HepG2 (cell line): Measurements from ENCODE around the gene KRT16. TPM values are rescaled to one million over a fixed set of nuclear protein-coding genes. Genes with fewer than 3 reads are reported as not detected.

Source experiments
- ATAC-seq: fragments of 200-7000 bp; cut with Tn5 transposase; 3 replicates; pipeline ENCODE4 v1.9.1; 2020; ENCODE audit warnings: mild to moderate bottlenecking, moderate library complexity
- BruUV-seq: library from RNA; stranded (reverse); fragments of 400-500 nt; replicated peaks from 2 replicates; lab custom pipeline; 2021; lab: Mats Ljungman, UMichigan
- CTCF ChIA-PET: fragments of 300-600 bp; formaldehyde crosslinking; extraction: SDS; loops from one replicate; lab custom pipeline; 2021; ENCODE audit warnings: low total read pairs, inconsistent platforms, low intra/inter-chr PET ratio; lab: Yijun Ruan, JAX
- POLR2A ChIA-PET: fragments of 350-600 bp; sonication (Branson Sonifier 250); formaldehyde crosslinking; loops from one replicate; lab custom pipeline; 2020; ENCODE audit warnings: antibody characterized with exemption, inconsistent platforms; lab: Yijun Ruan, JAX
- DNase-seq: peaks from one replicate; pipeline ENCODE4 v3.0.0-alpha.2; 2015; ENCODE audit warnings: low spot score
- FAIRE-seq: peaks from 3 replicates; lab custom pipeline; 2011; peaks lifted over from hg19 to GRCh38; lab: Jason Lieb, UNC
- H2AFZ ChIP-seq: one replicate; pipeline ENCODE4 v1.6.1; 2011; ENCODE audit warnings: low read length, inconsistent platforms
- H3K27ac ChIP-seq: fragments of 300-600 bp; 3 replicates; pipeline ENCODE4 v1.8.0; 2011; ENCODE audit warnings: mixed run types, mild to moderate bottlenecking, mixed read lengths, low read length, inconsistent platforms; ENCODE audit not compliant: insufficient read depth; ENCODE audit errors: extremely low read length
- H3K27me3 ChIP-seq, 2 experiments: fragments of 200-600 bp in 1 of 2; 2 replicates in 1 of 2; 3 replicates in 1 of 2; pipeline versions ENCODE4 v1.6.0 to v1.8.0; 2011; ENCODE audit warnings: low read length in 2 of 2, mild to moderate bottlenecking in 2 of 2, moderate library complexity in 2 of 2, inconsistent platforms in 1 of 2; ENCODE audit not compliant: insufficient read depth in 2 of 2, control insufficient read depth in 1 of 2
- H3K36me3 ChIP-seq, 2 experiments: fragments of 200-600 bp in 1 of 2; replicated peaks in 1 of 2; 2 replicates in 1 of 2; 3 replicates in 1 of 2; pipeline versions ENCODE4 v1.5.1 to v1.8.0; 2011; ENCODE audit warnings: low read length in 2 of 2, inconsistent platforms in 1 of 2; ENCODE audit not compliant: insufficient read depth in 2 of 2, control insufficient read depth in 1 of 2
- H3K4me1 ChIP-seq: 2 replicates; pipeline ENCODE4 v1.5.1; 2012; ENCODE audit warnings: low read length, inconsistent platforms; ENCODE audit not compliant: insufficient read depth
- H3K4me2 ChIP-seq: 2 replicates; pipeline ENCODE4 v1.6.0; 2011; ENCODE audit warnings: low read depth, low read length, inconsistent platforms
- H3K4me3 ChIP-seq, 3 experiments: fragments of 200-600 bp in 1 of 3; sonication (generic), shearing (Covaris generic) in 1 of 3; replicated peaks in 1 of 3; 2 replicates each; pipeline ENCODE4 v1.5.1; 2011 to 2016; ENCODE audit warnings: low read length in 3 of 3, inconsistent platforms in 2 of 3, low read depth in 2 of 3, mild to moderate bottlenecking in 2 of 3, control low read depth in 1 of 3, mixed read lengths in 1 of 3; ENCODE audit not compliant: insufficient read depth in 1 of 3
- H3K79me2 ChIP-seq: one replicate; pipeline ENCODE4 v1.6.1; 2011; ENCODE audit warnings: low read length, inconsistent platforms; ENCODE audit not compliant: insufficient read depth
- H3K9ac ChIP-seq: 2 replicates; pipeline ENCODE4 v1.6.0; 2011; ENCODE audit warnings: mild to moderate bottlenecking, low read depth, low read length, inconsistent platforms; ENCODE audit not compliant: insufficient read depth
- H3K9me3 ChIP-seq: 2 replicates; pipeline ENCODE4 v1.5.1; 2012; ENCODE audit warnings: mild to moderate bottlenecking, low read length
- H4K20me1 ChIP-seq: 2 replicates; pipeline ENCODE4 v1.6.0; 2011; ENCODE audit warnings: inconsistent platforms, mild to moderate bottlenecking, low read length, moderate library complexity; ENCODE audit not compliant: insufficient read depth
- CREBL2 ChIP-seq: sonication (generic); formaldehyde crosslinking; IDR thresholded peaks from 2 replicates; pipeline ENCODE4 v1.8.1; 2023; ENCODE audit warnings: missing genetic modification reagents, mild to moderate bottlenecking, borderline replicate concordance
- FOXJ3 ChIP-seq: sonication (generic); formaldehyde crosslinking; IDR thresholded peaks from 2 replicates; pipeline ENCODE4 v1.4.0; 2020; ENCODE audit warnings: missing genetic modification reagents, mild to moderate bottlenecking, borderline replicate concordance
- HNF4A ChIP-seq: sonication (generic); formaldehyde crosslinking; IDR thresholded peaks from 2 replicates; pipeline ENCODE4 v1.4.0; 2020; ENCODE audit warnings: missing genetic modification reagents
- IKZF5 ChIP-seq: IDR thresholded peaks from 2 replicates; pipeline ENCODE4 v1.6.1; 2018; ENCODE audit warnings: missing genetic modification reagents, mild to moderate bottlenecking, missing compliant biosample characterization
- KAT8 ChIP-seq: IDR thresholded peaks from 2 replicates; pipeline ENCODE4 v1.6.1; 2016; ENCODE audit warnings: missing genetic modification reagents, missing compliant biosample characterization
- POLR2AphosphoS2 ChIP-seq: IDR thresholded peaks from 2 replicates; pipeline ENCODE4 v1.6.1; 2011; ENCODE audit warnings: low read depth, low read length, improper control_type of control experiment
- RELA ChIP-seq: sonication (generic); formaldehyde crosslinking; IDR thresholded peaks from 2 replicates; pipeline ENCODE4 v1.4.0; 2020; ENCODE audit warnings: missing genetic modification reagents
- TEAD3 ChIP-seq: optimal IDR thresholded peaks from 2 replicates; pipeline ENCODE3; 2016; ENCODE audit warnings: borderline replicate concordance
- THAP7 ChIP-seq: sonication (generic); formaldehyde crosslinking; IDR thresholded peaks from 2 replicates; pipeline ENCODE4 v1.8.1; 2023; ENCODE audit warnings: mild to moderate bottlenecking, missing genetic modification reagents
- THAP8 ChIP-seq: sonication (generic); formaldehyde crosslinking; IDR thresholded peaks from 2 replicates; pipeline ENCODE4 v1.5.1; 2020; ENCODE audit warnings: missing genetic modification reagents, mild to moderate bottlenecking, borderline replicate concordance
- ZNF234 ChIP-seq: sonication (generic); formaldehyde crosslinking; conservative IDR thresholded peaks from 2 replicates; pipeline ENCODE4 v1.5.1; 2020; ENCODE audit warnings: mild to moderate bottlenecking, missing genetic modification reagents
- ZNF331 ChIP-seq: sonication (generic); formaldehyde crosslinking; IDR thresholded peaks from 2 replicates; pipeline ENCODE4 v1.4.0; 2020; ENCODE audit warnings: missing genetic modification reagents
- ZNF577 ChIP-seq: sonication (generic); formaldehyde crosslinking; IDR thresholded peaks from 2 replicates; pipeline ENCODE4 v1.4.0; 2020; ENCODE audit warnings: mild to moderate bottlenecking, low read depth, missing genetic modification reagents, borderline replicate concordance
- ZNF792 ChIP-seq: IDR thresholded peaks from 2 replicates; pipeline ENCODE4 v1.6.1; 2016
- WGBS: methylation state at CpG from one replicate; pipeline ENCODE4 v1.1.6; 2017; ENCODE audit warnings: low lambda C conversion rate; 5-methylcytosine and 5-hydroxymethylcytosine counted together
- in situ Hi-C: cut with HindIII; loops from 2 replicates; pipeline ENCODE4 v1.10.0; 2017; ENCODE audit warnings: low pct_unique_long_range_greater_than_20kb; ENCODE audit not compliant: extremely low pct_ligation_motif_present
- intact Hi-C: fragments of 100-400 bp; cut with micrococcal nuclease; formaldehyde crosslinking; loops from one replicate; pipeline ENCODE4 v1.10.0; 2022; ENCODE audit not compliant: unreplicated experiment
- polyA plus RNA-seq, 8 experiments: library from polyadenylated mRNA; depleted of rRNA in 3 of 8; stranded (reverse) in 7 of 8; unstranded in 1 of 8; fragments of >200 nt; fragmentation: Illumina TruSeq in 4 of 8; extraction: Trizol in 4 of 8; gene quantifications; 2 replicates each; pipeline versions ENCODE4 v1.2.1 to v1.2.3, GENCODE V29; 2011 to 2016; ENCODE audit warnings: low read depth in 4 of 8, missing spikeins in 1 of 8, mixed read lengths in 1 of 8; ENCODE audit not compliant: insufficient read depth in 1 of 8
- total RNA-seq, 5 experiments: library from RNA; depleted of rRNA; stranded (reverse); fragments of >200 nt; fragmentation: Illumina TruSeq; extraction: Trizol; gene quantifications; 2 replicates each; pipeline ENCODE4 v1.2.3, GENCODE V29; 2016; ENCODE audit warnings: low read depth in 1 of 5

KRT16 gene
- total and polyA plus RNA-seq, 2 of the 13 experiments (the other 11 are each of a cell fraction or from before 2014, with no cell fraction given) = not detected

GRCh38 chr17:41561554-41561953, 51.0 kb downstream of the KRT16 start:
- peak; percentile 36; the same call in 1 of the 3 replicates for ATAC-seq
- no peak for DNase-seq
- Histone ChIP-seq H3K36me3 (no peaks in the 10 kb centered on the region), H3K9ac (no peak overlapping the region), H3K27me3 (peaks cover 1 to 16% of the 10 kb centered on the region in 2 experiments; a peak in 3 of 5 replicates), H3K4me2 (no peak overlapping the region), H3K4me1 (no peaks in the 10 kb centered on the region), H2AFZ (no peak overlapping the region), H3K79me2 (no peaks in the 10 kb centered on the region), H4K20me1 (no peaks in the 10 kb centered on the region), H3K9me3 (no peaks in the 10 kb centered on the region), H3K27ac (no peak overlapping the region), H3K4me3 (no peak overlapping the region)
- ChIA-PET CTCF (no interaction called here), POLR2A (no interaction called here)
- no peak for FAIRE-seq
- in situ Hi-C loops = no loop called here
- WGBS = 25% methylated on average over 6 of the region's 6 CpGs
- TF ChIP-seq THAP7 = no peak
- TF ChIP-seq POLR2AphosphoS2 = no peak
- TF ChIP-seq ZNF792 (CRISPR knock-in tag) = no peak
- TF ChIP-seq TEAD3 (CRISPR knock-in tag) = no peak
- TF ChIP-seq THAP8 (CRISPR knock-in tag) = no peak
- no peak for TF ChIP-seq CREBL2 (CRISPR knock-in tag)
- no peak for TF ChIP-seq ZNF331 (CRISPR knock-in tag)
- TF ChIP-seq FOXJ3 = no peak
- no peak for TF ChIP-seq IKZF5
- TF ChIP-seq KAT8 (CRISPR knock-in tag) = no peak
- TF ChIP-seq RELA (CRISPR knock-in tag) = no peak
- no peak for TF ChIP-seq ZNF577
- TF ChIP-seq ZNF234 (CRISPR knock-in tag) = no peak
- TF ChIP-seq HNF4A (CRISPR knock-in tag) = no peak
- intact Hi-C loops = no loop called here
- BruUV-seq = no TSS peak

Other genes with a start within 250 kb of the KRT16 start
- not detected in 2 replicates for gene KRT33B, start 243.0 kb downstream of the KRT16 start, total RNA-seq (2016; rRNA removed; fragmentation: Illumina TruSeq; extraction: Trizol)
- not detected in 2 replicates for gene KRT33B, start 243.0 kb downstream of the KRT16 start, polyA plus RNA-seq (2011; rRNA removed)
- gene KRT34, start 230.5 kb downstream of the KRT16 start, total RNA-seq (2016; rRNA removed; fragmentation: Illumina TruSeq; extraction: Trizol) = not detected in 2 replicates
- gene KRT34, start 230.5 kb downstream of the KRT16 start, polyA plus RNA-seq (2011; rRNA removed) = 0.05 TPM in 1 of 2 replicates, not detected in the other
- gene KRT31, start 215.2 kb downstream of the KRT16 start, total RNA-seq (2016; rRNA removed; fragmentation: Illumina TruSeq; extraction: Trizol) = not detected in 2 replicates
- 0.05 TPM in 2 replicates for gene KRT31, start 215.2 kb downstream of the KRT16 start, polyA plus RNA-seq (2011; rRNA removed)
- gene KRT37, start 188.2 kb downstream of the KRT16 start, total RNA-seq (2016; rRNA removed; fragmentation: Illumina TruSeq; extraction: Trizol) = not detected in 2 replicates
- gene KRT37, start 188.2 kb downstream of the KRT16 start, polyA plus RNA-seq (2011; rRNA removed) = 0.69 and 0.76 TPM in 2 replicates
- gene KRT38, start 171.8 kb downstream of the KRT16 start, total RNA-seq (2016; rRNA removed; fragmentation: Illumina TruSeq; extraction: Trizol) = not detected in 2 replicates
- gene KRT38, start 171.8 kb downstream of the KRT16 start, polyA plus RNA-seq (2011; rRNA removed) = not detected in 2 replicates
- not detected in 2 replicates for gene KRT32, start 145.4 kb downstream of the KRT16 start, total RNA-seq (2016; rRNA removed; fragmentation: Illumina TruSeq; extraction: Trizol)
- not detected in 2 replicates for gene KRT32, start 145.4 kb downstream of the KRT16 start, polyA plus RNA-seq (2011; rRNA removed)
- gene KRT35, start 131.6 kb downstream of the KRT16 start, total RNA-seq (2016; rRNA removed; fragmentation: Illumina TruSeq; extraction: Trizol) = not detected in 2 replicates
- gene KRT35, start 131.6 kb downstream of the KRT16 start, polyA plus RNA-seq (2011; rRNA removed) = not detected in 2 replicates
- not detected in 2 replicates for gene KRT36, start 122.9 kb downstream of the KRT16 start, total RNA-seq (2016; rRNA removed; fragmentation: Illumina TruSeq; extraction: Trizol)
- not detected in 2 replicates for gene KRT36, start 122.9 kb downstream of the KRT16 start, polyA plus RNA-seq (2011; rRNA removed)
- gene KRT13, start 107.2 kb downstream of the KRT16 start, total RNA-seq (2016; rRNA removed; fragmentation: Illumina TruSeq; extraction: Trizol) = not detected in 2 replicates
- 0.30 TPM in 1 of 2 replicates, not detected in the other for gene KRT13, start 107.2 kb downstream of the KRT16 start, polyA plus RNA-seq (2011; rRNA removed)
- gene KRT15, start 93.9 kb downstream of the KRT16 start, total RNA-seq (2016; rRNA removed; fragmentation: Illumina TruSeq; extraction: Trizol) = 0.46 and 0.94 TPM in 2 replicates
- gene KRT15, start 93.9 kb downstream of the KRT16 start, polyA plus RNA-seq (2011; rRNA removed) = 0.63 and 1.2 TPM in 2 replicates
- gene KRT19, start 84.5 kb downstream of the KRT16 start, total RNA-seq (2016; rRNA removed; fragmentation: Illumina TruSeq; extraction: Trizol) = 114 and 131 TPM in 2 replicates
- 142 and 154 TPM in 2 replicates for gene KRT19, start 84.5 kb downstream of the KRT16 start, polyA plus RNA-seq (2011; rRNA removed)
- gene KRT9, start 40.7 kb downstream of the KRT16 start, total RNA-seq (2016; rRNA removed; fragmentation: Illumina TruSeq; extraction: Trizol) = not detected in 2 replicates
- gene KRT9, start 40.7 kb downstream of the KRT16 start, polyA plus RNA-seq (2011; rRNA removed) = not detected in 2 replicates
- not detected in 2 replicates for gene KRT14, start 25.9 kb downstream of the KRT16 start, total RNA-seq (2016; rRNA removed; fragmentation: Illumina TruSeq; extraction: Trizol)
- 0.09 and 0.37 TPM in 2 replicates for gene KRT14, start 25.9 kb downstream of the KRT16 start, polyA plus RNA-seq (2011; rRNA removed)
- gene KRT17, start 11.8 kb upstream of the KRT16 start, total RNA-seq (2016; rRNA removed; fragmentation: Illumina TruSeq; extraction: Trizol) = 0.52 and 0.82 TPM in 2 replicates
- 0.38 and 0.47 TPM in 2 replicates for gene KRT17, start 11.8 kb upstream of the KRT16 start, polyA plus RNA-seq (2011; rRNA removed)
- 147 and 199 TPM in 2 replicates for gene EIF1, start 76.1 kb upstream of the KRT16 start, total RNA-seq (2016; rRNA removed; fragmentation: Illumina TruSeq; extraction: Trizol)
- 388 and 517 TPM in 2 replicates for gene EIF1, start 76.1 kb upstream of the KRT16 start, polyA plus RNA-seq (2011; rRNA removed)
- 0.42 TPM in 1 of 2 replicates, not detected in the other for gene GAST, start 99.6 kb upstream of the KRT16 start, total RNA-seq (2016; rRNA removed; fragmentation: Illumina TruSeq; extraction: Trizol)
- gene GAST, start 99.6 kb upstream of the KRT16 start, polyA plus RNA-seq (2011; rRNA removed) = 0.32 and 0.65 TPM in 2 replicates
- gene HAP1, start 121.9 kb upstream of the KRT16 start, total RNA-seq (2016; rRNA removed; fragmentation: Illumina TruSeq; extraction: Trizol) = 0.07 and 0.08 TPM in 2 replicates
- gene HAP1, start 121.9 kb upstream of the KRT16 start, polyA plus RNA-seq (2011; rRNA removed) = 0.07 and 0.30 TPM in 2 replicates
- 20.6 and 20.9 TPM in 2 replicates for gene JUP, start 173.9 kb upstream of the KRT16 start, total RNA-seq (2016; rRNA removed; fragmentation: Illumina TruSeq; extraction: Trizol)
- gene JUP, start 173.9 kb upstream of the KRT16 start, polyA plus RNA-seq (2011; rRNA removed) = 12.1 and 21.4 TPM in 2 replicates
- 13.5 and 37.1 TPM in 2 replicates for gene P3H4, start 199.2 kb upstream of the KRT16 start, total RNA-seq (2016; rRNA removed; fragmentation: Illumina TruSeq; extraction: Trizol)
- 50.6 and 54.9 TPM in 2 replicates for gene P3H4, start 199.2 kb upstream of the KRT16 start, polyA plus RNA-seq (2011; rRNA removed)
- 46.5 and 149 TPM in 2 replicates for gene FKBP10, start 200.2 kb upstream of the KRT16 start, total RNA-seq (2016; rRNA removed; fragmentation: Illumina TruSeq; extraction: Trizol)
- gene FKBP10, start 200.2 kb upstream of the KRT16 start, polyA plus RNA-seq (2011; rRNA removed) = 543 and 573 TPM in 2 replicates
- gene NT5C3B, start 223.5 kb upstream of the KRT16 start, total RNA-seq (2016; rRNA removed; fragmentation: Illumina TruSeq; extraction: Trizol) = 92.1 and 104 TPM in 2 replicates
- gene NT5C3B, start 223.5 kb upstream of the KRT16 start, polyA plus RNA-seq (2011; rRNA removed) = 119 and 126 TPM in 2 replicates
- gene KLHL10, start 225.1 kb upstream of the KRT16 start, total RNA-seq (2016; rRNA removed; fragmentation: Illumina TruSeq; extraction: Trizol) = 0.04 TPM in 1 of 2 replicates, not detected in the other
- gene KLHL10, start 225.1 kb upstream of the KRT16 start, polyA plus RNA-seq (2011; rRNA removed) = 0.05 and 0.08 TPM in 2 replicates